HEK293T (cell line): Measurements from ENCODE around the gene APH1A.
A peak's percentile ranks its signal among the peaks of the same experiment; 100 is the strongest.

Source experiments
- CTCF ChIA-PET: fragments of 350-600 bp; formaldehyde crosslinking; extraction: SDS; loops from one replicate; lab custom pipeline; 2021; ENCODE audit warnings: antibody characterized with exemption, inconsistent platforms; lab: Yijun Ruan, JAX
- POLR2A ChIA-PET: fragments of 350-600 bp; formaldehyde crosslinking; extraction: SDS; loops from one replicate; lab custom pipeline; 2020; ENCODE audit warnings: antibody characterized with exemption, inconsistent platforms; lab: Yijun Ruan, JAX
- DNase-seq: peaks from one replicate; pipeline ENCODE4 v3.0.0; 2012; ENCODE audit warnings: mixed read lengths; ENCODE audit errors: extremely low spot score
- ARNT ChIP-seq: fragments of 450-650 bp; IDR thresholded peaks from 2 replicates; pipeline ENCODE4 v1.6.1; 2017; ENCODE audit warnings: mild to moderate bottlenecking
- BHLHE40 ChIP-seq: fragments of 450-650 bp; IDR thresholded peaks from 2 replicates; pipeline ENCODE4 v1.6.1; 2016; ENCODE audit warnings: mild to moderate bottlenecking, moderate library complexity, borderline replicate concordance
- CTBP1 ChIP-seq: fragments of 450-650 bp; IDR thresholded peaks from 2 replicates; pipeline ENCODE4 v1.6.1; 2016; ENCODE audit warnings: borderline replicate concordance
- ELF4 ChIP-seq: fragments of 450-650 bp; IDR thresholded peaks from 2 replicates; pipeline ENCODE4 v1.6.1; 2017; ENCODE audit warnings: antibody characterized with exemption
- FOXA1 ChIP-seq: fragments of 450-650 bp; IDR thresholded peaks from 2 replicates; pipeline ENCODE4 v1.6.1; 2016; ENCODE audit warnings: mild to moderate bottlenecking
- FOXK2 ChIP-seq: fragments of 450-650 bp; IDR thresholded peaks from 2 replicates; pipeline ENCODE4 v1.6.1; 2016; ENCODE audit warnings: mild to moderate bottlenecking
- FOXM1 ChIP-seq: fragments of 450-650 bp; IDR thresholded peaks from 2 replicates; pipeline ENCODE4 v1.6.1; 2017; ENCODE audit warnings: mild to moderate bottlenecking, borderline replicate concordance
- HDGF ChIP-seq: fragments of 450-650 bp; IDR thresholded peaks from 2 replicates; pipeline ENCODE4 v1.6.1; 2017; ENCODE audit warnings: antibody characterized with exemption, borderline replicate concordance
- L3MBTL2 ChIP-seq: fragments of 450-650 bp; conservative IDR thresholded peaks from 2 replicates; pipeline ENCODE4 v1.6.1; 2016; ENCODE audit warnings: mild to moderate bottlenecking
- LEF1 ChIP-seq: fragments of 450-650 bp; IDR thresholded peaks from 2 replicates; pipeline ENCODE4 v1.6.1; 2017; ENCODE audit warnings: mild to moderate bottlenecking, borderline replicate concordance
- NFRKB ChIP-seq: fragments of 450-650 bp; IDR thresholded peaks from 2 replicates; pipeline ENCODE4 v1.6.1; 2016; ENCODE audit warnings: mild to moderate bottlenecking, moderate library complexity
- SP1 ChIP-seq: fragments of 450-650 bp; IDR thresholded peaks from 2 replicates; pipeline ENCODE4 v1.6.1; 2017
- SUZ12 ChIP-seq: fragments of 450-650 bp; IDR thresholded peaks from 2 replicates; pipeline ENCODE4 v1.6.1; 2016; ENCODE audit warnings: mild to moderate bottlenecking
- TARDBP ChIP-seq: fragments of 450-650 bp; IDR thresholded peaks from 2 replicates; pipeline ENCODE4 v1.6.1; 2016
- ZNF384 ChIP-seq: fragments of 450-650 bp; IDR thresholded peaks from 2 replicates; pipeline ENCODE4 v1.6.1; 2016
- TF ChIP-seq, protein P1 (sequence below): fragments of 450-650 bp; IDR thresholded peaks from 2 replicates; pipeline ENCODE4 v1.6.1; 2016

Gene APH1A

DNA sequence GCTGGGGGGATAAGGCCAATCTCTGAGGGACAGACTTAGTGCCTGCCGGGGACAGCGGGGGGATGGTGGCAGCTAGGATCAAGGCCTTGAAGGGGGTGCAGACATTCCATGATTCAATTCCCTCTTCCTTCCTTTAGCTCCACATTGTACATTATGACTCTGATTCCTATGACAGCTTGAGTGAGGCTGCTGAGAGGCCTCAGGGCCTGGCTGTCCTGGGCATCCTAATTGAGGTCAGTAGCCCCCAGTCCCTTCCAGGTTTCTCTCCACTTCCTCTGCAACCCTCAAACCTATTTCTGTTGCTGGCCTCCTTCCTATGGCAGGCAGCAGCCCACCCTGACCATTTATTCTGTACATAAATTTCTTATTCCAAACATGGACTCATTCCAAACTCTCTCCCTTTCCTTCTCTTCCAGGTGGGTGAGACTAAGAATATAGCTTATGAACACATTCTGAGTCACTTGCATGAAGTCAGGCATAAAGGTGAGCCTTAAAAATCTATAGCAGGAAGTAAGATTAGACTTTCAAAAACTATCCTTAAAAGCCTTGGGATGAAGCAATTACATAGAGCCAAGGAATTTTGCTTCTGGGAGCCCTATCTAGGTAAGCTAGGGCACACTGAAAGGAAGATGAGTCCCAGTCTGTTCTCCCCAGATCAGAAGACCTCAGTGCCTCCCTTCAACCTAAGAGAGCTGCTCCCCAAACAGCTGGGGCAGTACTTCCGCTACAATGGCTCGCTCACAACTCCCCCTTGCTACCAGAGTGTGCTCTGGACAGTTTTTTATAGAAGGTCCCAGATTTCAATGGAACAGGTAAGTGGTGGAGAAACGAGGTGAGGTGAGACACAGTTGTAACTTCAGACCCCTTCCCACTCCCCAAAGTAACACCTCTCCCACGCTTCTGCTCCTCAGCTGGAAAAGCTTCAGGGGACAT lies 6.2 kb downstream of the APH1A start:
- TF ChIP-seq ELF4 (no peak), BHLHE40 (no peak), SP1 (no peak), ZNF384 (no peak), SUZ12 (no peak), ARNT (no peak), HDGF (no peak), FOXM1 (no peak), L3MBTL2 (no peak), TARDBP (no peak), LEF1 (no peak), CTBP1 (no peak), FOXA1 (no peak), FOXK2 (no peak), NFRKB (no peak)
- TF ChIP-seq, protein P1, sequence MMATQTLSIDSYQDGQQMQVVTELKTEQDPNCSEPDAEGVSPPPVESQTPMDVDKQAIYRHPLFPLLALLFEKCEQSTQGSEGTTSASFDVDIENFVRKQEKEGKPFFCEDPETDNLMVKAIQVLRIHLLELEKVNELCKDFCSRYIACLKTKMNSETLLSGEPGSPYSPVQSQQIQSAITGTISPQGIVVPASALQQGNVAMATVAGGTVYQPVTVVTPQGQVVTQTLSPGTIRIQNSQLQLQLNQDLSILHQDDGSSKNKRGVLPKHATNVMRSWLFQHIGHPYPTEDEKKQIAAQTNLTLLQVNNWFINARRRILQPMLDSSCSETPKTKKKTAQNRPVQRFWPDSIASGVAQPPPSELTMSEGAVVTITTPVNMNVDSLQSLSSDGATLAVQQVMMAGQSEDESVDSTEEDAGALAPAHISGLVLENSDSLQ = no peak
- CTCF ChIA-PET = no interaction called here
- POLR2A ChIA-PET = interaction anchor here (0.9 to 10.0 kb wide), 5 partner anchors 9 to 329 kb away, joined by 3 to 137 read pairs (median 3); partner anchors contain the start of genes APH1A and C1orf54
- no peak for DNase-seq

DNA sequence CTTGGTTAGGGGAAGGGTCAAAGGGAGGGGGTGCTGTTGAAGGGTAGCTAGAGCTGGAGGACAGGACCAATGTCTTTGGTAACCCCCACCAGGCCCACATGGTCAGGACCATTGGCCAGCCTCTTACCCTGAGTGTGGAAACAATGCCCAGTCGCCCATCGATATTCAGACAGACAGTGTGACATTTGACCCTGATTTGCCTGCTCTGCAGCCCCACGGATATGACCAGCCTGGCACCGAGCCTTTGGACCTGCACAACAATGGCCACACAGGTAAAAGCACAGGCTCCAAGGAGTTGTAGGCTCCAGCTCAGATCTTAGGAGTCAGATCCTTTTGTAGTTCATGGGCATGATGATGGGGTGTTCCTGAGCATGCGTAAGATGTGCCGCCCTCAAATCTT lies 7.4 kb downstream of the APH1A start:
- DNase-seq = no peak
- TF ChIP-seq LEF1 (no peak), HDGF (no peak), SUZ12 (no peak), BHLHE40 (no peak), FOXA1 (no peak), FOXK2 (no peak), NFRKB (no peak), FOXM1 (no peak), TARDBP (no peak)
- ChIA-PET CTCF (no interaction called here), POLR2A (interaction anchor here (0.9 to 10.0 kb wide), 3 partner anchors 10 to 34 kb away, joined by 3 to 137 read pairs (median 3); partner anchors contain the start of genes APH1A and C1orf54)

DNA sequence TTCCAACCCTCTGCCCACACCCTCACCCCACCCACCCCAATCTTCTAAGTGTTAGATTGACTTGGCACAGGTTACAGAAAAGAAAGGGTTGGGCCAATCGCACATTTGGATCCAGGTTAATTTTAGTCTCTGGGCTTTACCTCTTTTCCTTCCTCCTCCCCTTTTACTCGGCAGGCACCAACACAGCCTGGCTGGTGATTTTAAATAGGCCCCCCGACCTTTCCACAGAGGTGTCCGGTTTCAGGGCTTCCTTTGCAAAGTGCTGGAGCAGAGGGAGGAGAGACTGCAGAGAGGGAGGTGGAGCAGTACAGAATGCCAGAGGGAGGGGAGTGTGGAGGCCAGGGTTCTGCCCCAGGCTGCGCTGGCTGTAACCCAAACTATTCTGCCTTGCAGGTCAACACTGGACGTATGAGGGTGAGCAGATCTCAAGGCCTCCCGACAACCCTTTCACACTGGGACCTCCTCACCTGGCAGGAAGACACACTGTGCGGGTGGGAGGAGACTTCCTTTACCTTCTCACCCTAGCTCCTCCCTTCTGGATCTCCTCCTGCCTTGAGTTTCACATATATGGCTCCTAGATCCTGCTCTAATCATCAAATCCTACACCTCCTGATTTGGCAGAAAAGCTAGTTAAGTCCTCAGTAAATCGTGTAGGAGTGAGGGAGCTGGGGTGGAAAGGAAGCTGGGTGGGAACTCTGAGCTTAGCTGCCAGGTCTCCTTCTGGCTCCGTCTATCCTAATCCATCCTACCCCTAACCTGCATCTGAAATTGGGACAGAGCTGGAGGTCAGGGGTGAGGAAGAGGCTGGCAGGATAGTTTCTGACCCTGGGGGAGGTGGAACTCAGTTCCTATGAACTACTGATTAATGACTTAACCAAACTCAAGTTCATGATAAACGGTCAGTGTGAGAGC lies 8.8 kb downstream of the APH1A start:
- ChIA-PET CTCF (interaction anchor here (0.6 to 2.1 kb wide), 2 partner anchors 13 to 334 kb away, joined by 7 read pairs; partner anchors contain the start of gene C1orf54), POLR2A (interaction anchor here (0.8 to 10.0 kb wide), 6 partner anchors 11 to 319 kb away, joined by 3 to 137 read pairs (median 3); partner anchors contain the start of genes ANP32E, APH1A, C1orf54 and MCL1)
- peak; percentile 48 for DNase-seq
- peak; percentile 11; the same call in 1 of the 2 replicates for TF ChIP-seq HDGF
- no peak for TF ChIP-seq BHLHE40

DNA sequence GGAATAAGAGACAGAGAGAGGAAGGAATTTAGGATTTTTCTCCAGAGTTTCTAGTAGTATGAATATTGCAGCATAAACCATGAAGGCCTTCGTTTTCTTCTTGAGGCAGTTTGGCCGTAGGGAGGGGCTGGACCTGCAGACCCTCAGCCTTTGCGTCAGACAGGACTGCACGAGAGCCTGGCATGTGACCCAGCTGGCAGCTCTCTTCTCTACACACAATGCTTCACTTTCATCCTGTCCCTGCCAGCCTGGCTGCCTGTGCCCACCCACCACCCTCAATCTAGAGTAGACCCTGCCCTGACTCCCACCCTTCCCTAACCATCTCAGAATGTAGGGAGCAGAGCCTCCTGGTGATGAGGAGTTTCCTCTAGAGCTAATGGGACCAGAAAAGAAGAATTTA lies 9.6 kb downstream of the APH1A start:
- TF ChIP-seq ELF4 (no peak), ZNF384 (no peak), BHLHE40 (no peak), CTBP1 (no peak), FOXM1 (no peak), LEF1 (no peak)
- ChIA-PET CTCF (interaction anchor here (2.1 kb wide), 1 partner anchor 14 kb away, joined by 7 read pairs; the partner anchor contains the start of gene C1orf54), POLR2A (interaction anchor here (0.8 to 10.0 kb wide), 4 partner anchors 12 to 320 kb away, joined by 3 to 137 read pairs (median 3); partner anchors contain the start of genes APH1A, C1orf54, MCL1 and RPRD2)

DNA sequence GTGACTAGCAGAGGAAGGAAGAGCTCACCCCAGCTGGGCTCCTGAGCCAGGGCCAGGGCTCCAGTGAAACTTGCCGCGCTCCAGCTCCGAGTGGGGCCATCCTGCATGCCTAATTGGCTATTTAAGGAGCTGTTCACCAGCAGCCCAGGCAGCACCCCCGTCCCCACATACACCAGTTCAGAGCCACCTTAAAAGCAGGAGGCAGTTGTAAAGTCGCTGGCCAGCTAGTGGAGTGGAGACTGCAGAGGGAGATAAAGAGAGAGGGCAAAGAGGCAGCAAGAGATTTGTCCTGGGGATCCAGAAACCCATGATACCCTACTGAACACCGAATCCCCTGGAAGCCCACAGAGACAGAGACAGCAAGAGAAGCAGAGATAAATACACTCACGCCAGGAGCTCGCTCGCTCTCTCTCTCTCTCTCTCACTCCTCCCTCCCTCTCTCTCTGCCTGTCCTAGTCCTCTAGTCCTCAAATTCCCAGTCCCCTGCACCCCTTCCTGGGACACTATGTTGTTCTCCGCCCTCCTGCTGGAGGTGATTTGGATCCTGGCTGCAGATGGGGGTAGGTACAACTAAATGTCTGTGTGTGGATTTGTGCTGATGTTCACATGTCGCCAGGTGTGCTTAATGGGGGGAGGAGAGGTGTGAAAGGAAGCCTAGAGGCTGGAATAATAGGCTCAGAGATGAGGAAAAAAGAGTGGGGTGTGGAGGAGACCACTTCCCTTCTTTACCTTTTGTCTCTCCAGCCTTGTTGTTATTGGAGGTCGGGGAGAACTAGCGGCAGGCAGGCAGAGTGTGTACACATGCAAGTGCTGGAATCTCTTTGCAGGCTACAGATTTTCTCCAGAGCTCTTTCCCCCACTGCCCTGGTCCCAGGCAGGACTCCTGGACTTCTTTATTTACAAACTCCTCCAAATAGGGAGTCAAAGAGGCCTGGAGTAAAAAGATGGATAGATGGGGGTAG lies 10.9 kb downstream of the APH1A start, which contains the start of gene CA14:
Gene CA14 (plus strand): TSS at position 151 of the 962 bp plus-strand sequence. CDS start 355 bp downstream, at position 506.
- TF ChIP-seq, protein P1 = no peak
- TF ChIP-seq ARNT (no peak), FOXM1 (no peak), CTBP1 (no peak), L3MBTL2 (no peak), FOXK2 (no peak), ZNF384 (no peak)
- POLR2A ChIA-PET = interaction anchor here (0.8 to 10.0 kb wide), 4 partner anchors 14 to 106 kb away, joined by 3 to 137 read pairs (median 3); partner anchors contain the start of genes APH1A, C1orf54, CIART and RPRD2
- CTCF ChIA-PET = interaction anchor here (1.2 to 2.9 kb wide), 2 partner anchors 15 to 22 kb away, joined by 9 to 38 read pairs; partner anchors contain the start of genes C1orf54 and CIART
- DNase-seq = peak; percentile 7

More for the DNA sequence above, 9.6 kb downstream of the APH1A start:
- DNase-seq = peak; percentile 4
